Bronchial epithelial cell (primary cell): ENCODE data around the gene MTO1. TPM values are rescaled to one million over a fixed set of nuclear protein-coding genes. Genes with fewer than 3 reads are reported as not detected.
"Not testable (repeated sequence)": the region's sequence is repeated elsewhere in the genome, so short reads cannot be mapped to it uniquely, and the experiment has no call there.

ENCODE experiments used
- DNase-seq: peaks from one replicate; pipeline ENCODE4 v3.0.0-alpha.2; 2010; ENCODE audit warnings: low read depth
- FAIRE-seq: peaks from 2 replicates; lab custom pipeline; 2011; peaks lifted over from hg19 to GRCh38; lab: Jason Lieb, UNC
- H3K27me3 ChIP-seq: 2 replicates; pipeline ENCODE4 v1.5.1; 2011; ENCODE audit warnings: low read length; ENCODE audit not compliant: control insufficient read depth, insufficient read depth
- H3K36me3 ChIP-seq: 2 replicates; pipeline ENCODE4 v1.5.1; 2011; ENCODE audit warnings: low read length; ENCODE audit not compliant: control insufficient read depth, insufficient read depth
- H3K4me3 ChIP-seq: 2 replicates; pipeline ENCODE4 v1.5.1; 2011; ENCODE audit warnings: mild to moderate bottlenecking, low read depth, low read length, control low read depth
- total RNA-seq: library from RNA; depleted of rRNA; stranded (reverse); fragments of >200 nt; gene quantifications from 2 replicates; pipeline ENCODE4 v1.2.1, GENCODE V29; 2014
- TF ChIP-seq, protein P1 (sequence below): IDR thresholded peaks from 2 replicates; pipeline ENCODE4 v1.5.1; 2011; ENCODE audit warnings: mild to moderate bottlenecking, moderate library complexity, low read length, control low read depth, inconsistent platforms; ENCODE audit not compliant: insufficient read depth, severe bottlenecking

MTO1 gene
- total RNA-seq, 1 donor from 2014 or later: 40.3 TPM

DNA sequence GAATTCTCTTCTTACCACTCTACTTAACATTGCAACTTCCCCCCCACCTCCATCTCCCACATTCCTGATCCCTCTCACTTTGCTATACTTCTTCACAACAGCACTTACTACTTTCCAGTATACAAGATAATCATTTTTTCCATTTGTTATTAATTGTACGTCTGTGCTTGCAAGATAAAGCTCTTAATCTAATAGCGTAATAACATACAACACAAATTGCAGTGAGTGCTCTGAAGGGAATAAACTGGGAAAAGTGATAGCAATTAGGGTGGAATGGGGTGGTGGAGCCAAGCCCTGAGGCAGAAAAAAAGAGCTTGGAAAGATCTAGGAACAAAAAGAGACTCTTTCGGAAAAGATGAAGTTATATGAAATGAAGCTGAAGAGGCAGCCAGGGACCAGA, 18.0 kb upstream of the MTO1 start:
- FAIRE-seq: no peak
- H3K27me3 ChIP-seq: no peaks in the 10 kb centered on the region
- H3K4me3 ChIP-seq: no peak overlapping the region
- no peaks in the 10 kb centered on the region for H3K36me3 ChIP-seq
- DNase-seq: no peak
- TF ChIP-seq, protein P1, sequence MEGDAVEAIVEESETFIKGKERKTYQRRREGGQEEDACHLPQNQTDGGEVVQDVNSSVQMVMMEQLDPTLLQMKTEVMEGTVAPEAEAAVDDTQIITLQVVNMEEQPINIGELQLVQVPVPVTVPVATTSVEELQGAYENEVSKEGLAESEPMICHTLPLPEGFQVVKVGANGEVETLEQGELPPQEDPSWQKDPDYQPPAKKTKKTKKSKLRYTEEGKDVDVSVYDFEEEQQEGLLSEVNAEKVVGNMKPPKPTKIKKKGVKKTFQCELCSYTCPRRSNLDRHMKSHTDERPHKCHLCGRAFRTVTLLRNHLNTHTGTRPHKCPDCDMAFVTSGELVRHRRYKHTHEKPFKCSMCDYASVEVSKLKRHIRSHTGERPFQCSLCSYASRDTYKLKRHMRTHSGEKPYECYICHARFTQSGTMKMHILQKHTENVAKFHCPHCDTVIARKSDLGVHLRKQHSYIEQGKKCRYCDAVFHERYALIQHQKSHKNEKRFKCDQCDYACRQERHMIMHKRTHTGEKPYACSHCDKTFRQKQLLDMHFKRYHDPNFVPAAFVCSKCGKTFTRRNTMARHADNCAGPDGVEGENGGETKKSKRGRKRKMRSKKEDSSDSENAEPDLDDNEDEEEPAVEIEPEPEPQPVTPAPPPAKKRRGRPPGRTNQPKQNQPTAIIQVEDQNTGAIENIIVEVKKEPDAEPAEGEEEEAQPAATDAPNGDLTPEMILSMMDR: no peak

DNA sequence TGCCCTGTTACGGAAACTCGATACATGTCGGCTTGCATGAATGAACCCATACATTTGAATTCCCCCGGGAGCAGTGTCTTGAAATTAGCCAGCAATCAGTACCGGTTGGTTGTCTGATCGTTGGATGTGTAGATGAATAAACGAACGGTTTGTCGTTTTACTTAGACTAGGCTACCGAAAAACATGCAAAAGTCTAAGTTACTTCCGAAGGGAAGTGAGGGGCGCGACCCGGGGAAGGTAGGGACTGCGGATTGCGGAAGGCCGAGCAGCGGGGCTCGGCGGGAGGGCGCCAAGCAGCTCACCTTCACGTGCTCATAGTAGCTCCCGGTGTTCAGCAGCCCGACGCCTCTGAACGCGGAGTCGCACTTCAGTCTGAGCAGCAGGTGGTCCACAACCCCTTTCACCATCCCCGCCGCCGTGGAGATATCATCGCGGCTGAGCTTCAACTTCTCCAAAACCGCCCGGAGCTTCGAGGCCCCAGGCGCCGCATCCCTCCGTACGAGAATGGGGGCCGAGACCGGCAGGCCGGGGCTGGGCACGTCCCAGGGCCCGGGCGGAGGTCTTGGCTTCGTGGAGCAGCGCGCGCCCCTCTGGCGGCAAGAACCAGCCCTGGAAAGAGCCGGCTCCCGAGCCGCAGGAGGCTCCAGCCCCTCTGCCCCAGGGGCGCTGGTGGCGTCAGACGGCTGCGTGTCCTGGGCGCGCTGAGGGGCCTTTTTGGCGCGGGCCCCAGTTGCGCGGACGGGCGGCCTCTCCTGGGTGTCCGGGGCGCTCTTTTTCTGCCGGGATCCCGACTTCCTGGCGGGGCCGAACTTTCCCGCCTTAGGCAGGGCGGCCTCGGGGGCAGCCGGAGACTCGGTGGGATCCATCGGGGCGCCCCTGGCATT, 10.1 kb upstream of the MTO1 start:
- TF ChIP-seq, protein P1: no peak
- FAIRE-seq (no peak), DNase-seq (peak; percentile 25)
- Histone ChIP-seq H3K27me3 (no peaks in the 10 kb centered on the region), H3K36me3 (no peaks in the 10 kb centered on the region), H3K4me3 (peak overlapping the region; percentile 44)

DNA sequence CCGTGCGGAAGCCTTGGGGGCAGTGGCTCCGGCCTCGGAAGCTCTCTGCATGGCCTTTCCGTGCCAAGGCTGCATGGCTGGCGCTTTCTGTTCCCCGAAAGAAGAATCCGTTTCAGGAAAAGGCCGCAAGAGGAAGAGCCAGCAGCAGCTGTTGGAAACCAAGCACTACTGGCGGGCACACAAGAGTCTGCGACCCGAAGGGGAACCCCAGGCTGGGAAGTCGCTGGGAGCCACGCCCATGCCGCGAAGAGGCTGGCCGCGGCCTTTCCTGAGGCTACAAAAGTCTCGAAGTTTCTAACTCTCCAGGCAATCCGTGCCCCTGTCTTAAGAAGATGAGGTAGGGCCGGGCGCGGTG, 9.5 kb upstream of the MTO1 start, which contains the start of gene CGAS:
Gene CGAS, minus strand, starts transcription at position 191 of the 355 bp plus-strand sequence. Its CDS starts 116 bp downstream, at position 75.
- peak within 1 kb of the TSS; percentile 44 for H3K4me3 ChIP-seq
- no peak for FAIRE-seq
- DNase-seq: peak; percentile 31
- TF ChIP-seq, protein P1: no peak
- no peaks in the 10 kb centered on the region for H3K36me3 ChIP-seq
- no peaks in the 10 kb centered on the region for H3K27me3 ChIP-seq

DNA sequence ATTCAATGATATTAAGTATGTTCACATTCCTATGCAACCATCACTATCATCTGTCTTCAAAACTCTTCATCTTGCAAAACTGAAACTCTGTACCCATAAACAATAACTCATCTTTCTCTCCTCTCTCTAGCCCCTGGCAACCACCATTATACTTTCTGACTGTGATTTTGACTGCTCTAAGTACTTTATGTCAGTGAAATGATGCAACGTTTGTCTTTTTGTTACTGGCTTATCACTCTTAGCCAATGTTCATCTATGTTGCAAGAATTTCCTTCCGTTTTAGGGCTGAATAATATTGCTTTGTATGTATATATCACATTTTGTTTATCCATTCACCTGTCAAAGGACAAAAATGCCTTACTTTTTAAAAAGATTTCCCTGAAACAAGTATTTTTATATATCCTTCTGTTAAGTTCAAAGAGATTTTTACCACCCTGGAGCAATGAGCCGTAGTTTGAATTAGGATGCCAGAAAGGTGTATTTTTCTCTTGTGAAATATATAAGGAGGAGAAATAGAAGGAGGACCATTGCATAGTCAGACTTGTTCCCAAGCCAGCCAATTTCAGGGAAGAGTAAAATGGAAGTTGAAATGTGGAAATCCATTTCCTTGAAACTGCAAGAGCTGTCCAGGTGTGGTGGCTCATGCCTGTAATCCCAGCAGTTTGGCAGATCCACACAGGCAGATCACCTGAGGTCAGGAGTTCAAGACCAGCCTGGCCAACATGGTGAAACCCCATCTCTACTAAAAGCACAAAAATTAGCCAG, 5.5 kb upstream of the MTO1 start:
- TF ChIP-seq, protein P1: no peak
- DNase-seq (peak; percentile 78), FAIRE-seq (peak; percentile 47)
- Histone ChIP-seq H3K36me3 (no peaks in the 10 kb centered on the region), H3K4me3 (no peak overlapping the region), H3K27me3 (no peaks in the 10 kb centered on the region)

DNA sequence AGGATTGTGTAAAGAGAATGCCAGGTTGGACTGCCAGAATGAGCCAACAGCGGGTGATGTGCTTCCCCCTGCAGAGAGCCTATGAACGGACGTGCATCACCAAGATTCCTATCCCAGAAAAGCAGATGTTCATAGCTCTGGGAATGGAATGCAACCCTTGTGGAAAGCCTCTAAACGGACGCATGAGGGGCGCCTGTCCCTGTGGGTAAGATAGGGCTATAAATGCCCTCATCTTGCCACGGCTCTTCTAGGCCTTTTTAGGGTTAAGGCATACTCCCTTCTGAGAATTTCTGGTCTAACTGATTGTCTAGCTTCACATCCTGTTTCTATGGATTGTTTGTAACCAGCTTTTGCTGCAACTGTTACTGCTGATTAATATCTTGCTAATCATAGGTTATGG, 2.1 kb upstream of the MTO1 start:
- not testable (repeated sequence) for H3K27me3 ChIP-seq, FAIRE-seq, H3K36me3 ChIP-seq, DNase-seq, H3K4me3 ChIP-seq

DNA sequence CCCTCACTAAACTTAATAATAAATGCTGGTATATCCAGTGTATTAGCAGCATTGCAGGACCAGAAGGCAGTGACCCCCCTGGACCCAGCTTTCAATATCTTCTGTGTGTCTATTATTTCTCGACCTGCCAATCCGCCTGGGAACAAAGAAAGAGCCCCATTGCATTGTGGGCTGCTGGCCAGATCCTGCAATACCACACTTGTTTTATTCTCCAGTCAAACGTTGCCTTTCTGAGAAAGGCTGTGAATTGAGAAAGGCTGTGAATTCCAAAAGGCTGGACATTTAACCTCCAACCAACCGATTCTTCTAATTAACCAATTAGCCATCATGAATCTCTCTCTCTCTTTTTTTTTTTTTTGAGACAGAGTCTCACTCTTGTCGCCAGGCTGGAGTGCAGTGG, 1.5 kb upstream of the MTO1 start:
- TF ChIP-seq, protein P1: no peak
- FAIRE-seq (no peak), DNase-seq (no peak)
- Histone ChIP-seq H3K4me3 (no peak overlapping the region), H3K36me3 (no peaks in the 10 kb centered on the region), H3K27me3 (no peaks in the 10 kb centered on the region)
